Ascending aorta (tissue), 2 donors: ENCODE measurements around the gene CALML4. TPM values are rescaled to one million over a fixed set of nuclear protein-coding genes. Genes with fewer than 3 reads are reported as not detected.
A peak's percentile ranks its signal among the peaks of the same experiment; 100 is the strongest.
"Not testable (repeated sequence)": the region's sequence is repeated elsewhere in the genome, so short reads cannot be mapped to it uniquely, and the experiment has no call there.

Experiments
- DNase-seq, 2 donors: peaks; one replicate each; pipeline ENCODE4 v3.0.0-alpha.2; 2019; ENCODE audit warnings: low spot score in 2 of 2
- H3K27ac ChIP-seq, 2 donors: fragments of 200-600 bp; sonication (generic); one replicate each; pipeline ENCODE4 v1.5.1; 2016 to 2017; ENCODE audit warnings: mild to moderate bottlenecking in 1 of 2
- H3K27me3 ChIP-seq: fragments of 200-600 bp; sonication (generic); one replicate; pipeline ENCODE4 v1.5.1; 2017
- H3K36me3 ChIP-seq, 2 donors: fragments of 200-600 bp; sonication (generic); one replicate each; pipeline ENCODE4 v1.5.1; 2016
- H3K4me1 ChIP-seq, 2 donors: fragments of 200-600 bp; sonication (generic); one replicate each; pipeline ENCODE4 v1.5.1; 2016 to 2017; ENCODE audit warnings: mild to moderate bottlenecking in 1 of 2
- H3K4me3 ChIP-seq, 2 donors: fragments of 200-600 bp; sonication (generic); one replicate each; pipeline ENCODE4 v1.5.1; 2016 to 2017; ENCODE audit warnings: mild to moderate bottlenecking in 1 of 2
- H3K9me3 ChIP-seq, 2 donors: fragments of 200-600 bp; sonication (generic); one replicate each; pipeline ENCODE4 v1.5.1; 2016
- CTCF ChIP-seq, 3 experiments: fragments of 200-600 bp in 2 of 3; fragments of 450-650 bp in 1 of 3; sonication (generic) in 2 of 3; IDR thresholded peaks; one replicate each; pipeline ENCODE4 v1.5.1; 2016 to 2019; ENCODE audit warnings: antibody characterized with exemption in 3 of 3, mild to moderate bottlenecking in 1 of 3, moderate library complexity in 1 of 3
- intact Hi-C: fragments of 100-400 bp; cut with DNase I; formaldehyde crosslinking; loops from one replicate; pipeline ENCODE4 v1.15.1; 2023
- total RNA-seq: library from RNA; depleted of rRNA; stranded (reverse); fragments of >200 nt; gene quantifications from one replicate; pipeline ENCODE4 v1.1.0, GENCODE V29; 2016

Gene CALML4
- total RNA-seq, 1 donor from 2014 or later: 0.85 TPM

DNA sequence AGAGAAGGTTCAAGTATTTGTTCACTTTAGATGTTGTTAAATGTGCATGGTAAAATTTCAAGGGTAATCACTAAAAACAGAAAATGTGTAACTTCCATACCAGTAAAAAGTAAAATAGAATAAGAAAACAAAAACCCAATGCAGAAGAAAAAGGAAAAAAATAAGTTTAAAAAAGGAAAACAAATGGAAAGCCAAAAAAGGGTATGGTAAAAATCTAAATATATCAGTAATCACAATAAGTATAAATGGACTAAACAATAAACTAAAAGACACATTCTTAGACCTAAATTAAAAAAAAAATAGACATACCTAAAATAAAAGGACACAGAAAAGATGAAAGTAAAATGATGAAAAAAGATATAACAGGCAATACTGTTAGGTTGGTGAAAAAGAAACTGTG is 33.9 kb upstream of the CALML4 start:
- Histone ChIP-seq H3K4me3 (no peak overlapping the region), H3K4me1 (no peaks in the 10 kb centered on the region), H3K27ac (no peak overlapping the region), H3K27me3 (no peaks in the 10 kb centered on the region), H3K9me3 (peaks cover 0 to 13% of the 10 kb centered on the region in 2 donors), H3K36me3 (no peaks in the 10 kb centered on the region)
- no peak for TF ChIP-seq CTCF (IDR thresholded peaks at IDR 0.05)
- no peak for DNase-seq
- intact Hi-C loops: no loop called here

DNA sequence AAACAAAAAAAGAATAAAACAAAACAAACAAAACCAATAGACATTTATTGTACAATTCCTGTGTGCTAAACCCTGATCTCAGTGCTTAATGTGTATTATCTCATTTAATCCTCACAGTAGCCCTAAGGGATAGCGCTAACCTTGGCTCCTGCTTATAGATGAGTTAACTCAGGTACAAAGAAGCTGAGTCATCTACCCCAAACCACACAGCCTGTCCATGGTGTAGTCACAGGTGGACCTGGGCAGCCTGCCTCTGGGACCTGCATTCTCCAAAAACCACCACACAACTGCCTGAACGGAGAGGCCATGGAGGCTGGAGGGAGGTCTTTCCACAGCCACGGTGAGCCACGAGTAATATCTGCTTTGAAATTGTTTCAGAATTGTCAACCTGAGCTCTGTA is 29.9 kb upstream of the CALML4 start:
- DNase-seq: peak in 1 of 2 donors; percentile 46
- H3K9me3 ChIP-seq: no peaks in the 10 kb centered on the region
- H3K27ac ChIP-seq: no peak overlapping the region
- H3K36me3 ChIP-seq: no peaks in the 10 kb centered on the region
- TF ChIP-seq CTCF (IDR thresholded peaks at IDR 0.05): no peak
- H3K4me1 ChIP-seq: peaks cover 0 to 2% of the 10 kb centered on the region in 2 donors
- no peaks in the 10 kb centered on the region for H3K27me3 ChIP-seq
- no peak overlapping the region for H3K4me3 ChIP-seq
- intact Hi-C loops: no loop called here

- H3K27me3 ChIP-seq, H3K9me3 ChIP-seq, H3K4me1 ChIP-seq, H3K4me3 ChIP-seq, H3K36me3 ChIP-seq, H3K27ac ChIP-seq, intact Hi-C loops: not testable (repeated sequence)
- DNase-seq: peak in 1 of 2 donors; percentile 13
These were observed 29.4 kb upstream of the CALML4 start for GRCh38 chr15:68234520-68234919.

GRCh38 chr15:68234060-68234459 is 28.9 kb upstream of the CALML4 start:
- H3K4me1 ChIP-seq: peaks cover 0 to 6% of the 10 kb centered on the region in 2 donors

GRCh38 chr15:68232937-68233336 is 27.8 kb upstream of the CALML4 start:
- Histone ChIP-seq H3K27ac (no peak overlapping the region), H3K27me3 (no peaks in the 10 kb centered on the region), H3K9me3 (no peaks in the 10 kb centered on the region), H3K36me3 (no peaks in the 10 kb centered on the region), H3K4me1 (peaks cover 0 to 13% of the 10 kb centered on the region in 2 donors), H3K4me3 (no peak overlapping the region)
- intact Hi-C loops: no loop called here
- no peak for TF ChIP-seq CTCF (IDR thresholded peaks at IDR 0.05)
- peak in 1 of 2 donors; percentile 50 for DNase-seq

More at GRCh38 chr15:68234060-68234459, 28.9 kb upstream of the CALML4 start:
- H3K27ac ChIP-seq: no peak overlapping the region
- H3K9me3 ChIP-seq: no peaks in the 10 kb centered on the region
- no peak overlapping the region for H3K4me3 ChIP-seq
- intact Hi-C loops: no loop called here
- H3K27me3 ChIP-seq: no peaks in the 10 kb centered on the region
- TF ChIP-seq CTCF (IDR thresholded peaks at IDR 0.05): no peak
- peak in 1 of 2 donors; percentile 56 for DNase-seq
- H3K36me3 ChIP-seq: no peaks in the 10 kb centered on the region

DNA sequence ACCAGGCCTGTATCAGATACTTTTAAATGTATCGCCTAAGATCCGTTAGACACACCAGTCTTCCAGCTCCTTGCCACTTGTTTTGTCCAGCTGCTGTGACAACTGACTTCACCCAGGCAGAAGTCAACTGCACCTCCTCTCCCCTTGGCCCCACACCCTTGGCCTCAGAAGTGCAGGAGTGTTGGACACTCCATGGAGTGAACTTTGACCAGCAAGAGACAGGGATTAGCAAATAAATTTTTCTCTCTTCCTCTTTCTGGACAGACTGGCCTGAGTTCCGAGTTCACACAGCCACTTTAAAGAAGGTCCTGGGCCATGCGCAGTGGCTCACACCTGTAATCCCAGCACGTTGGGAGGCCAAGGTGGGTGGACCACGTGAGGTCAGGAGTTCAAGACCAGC is 27.3 kb upstream of the CALML4 start:
- Histone ChIP-seq H3K27me3 (no peaks in the 10 kb centered on the region), H3K36me3 (no peaks in the 10 kb centered on the region), H3K27ac (no peak overlapping the region), H3K9me3 (no peaks in the 10 kb centered on the region), H3K4me3 (no peak overlapping the region), H3K4me1 (peaks cover 0 to 13% of the 10 kb centered on the region in 2 donors)
- intact Hi-C loops: no loop called here
- peak in 1 of 2 donors; percentile 44 for DNase-seq
- no peak for TF ChIP-seq CTCF (IDR thresholded peaks at IDR 0.05)
